HCT116 (cell line): ENCODE measurements around the gene CGA. TPM values are rescaled to one million over a fixed set of nuclear protein-coding genes. Genes with fewer than 3 reads are reported as not detected.

Source experiments
- ATAC-seq: fragments of 200-7000 bp; cut with Tn5 transposase; 2 replicates; pipeline ENCODE4 v1.9.1; 2020; ENCODE audit warnings: mild to moderate bottlenecking, moderate library complexity
- BruUV-seq: library from RNA; stranded (reverse); fragments of 400-500 nt; replicated peaks from 2 replicates; lab custom pipeline; 2021; lab: Mats Ljungman, UMichigan
- CTCF ChIA-PET: fragments of 300-600 bp; sonication (Branson Sonifier 250); formaldehyde crosslinking; loops from one replicate; lab custom pipeline; 2021; ENCODE audit warnings: antibody characterized with exemption; lab: Charles Lee
- POLR2A ChIA-PET: fragments of 300-600, 350-600 bp; sonication (Branson Sonifier 250); formaldehyde crosslinking; loops from one replicate; lab custom pipeline; 2021; ENCODE audit warnings: antibody characterized with exemption; lab: Charles Lee
- RAD21 ChIA-PET, 2 experiments: fragments of 300-600 bp; sonication (Branson Sonifier 250); formaldehyde crosslinking; loops; one replicate each; lab custom pipeline; 2023; ENCODE audit warnings: low total read pairs in 2 of 2; ENCODE audit not compliant: uncharacterized antibody in 2 of 2, unreplicated experiment in 2 of 2, low non-redundant PET in 1 of 2; lab: Charles Lee
- DNase-seq: peaks from one replicate; pipeline ENCODE4 v3.0.0-alpha.2; 2010; ENCODE audit warnings: low read depth, low spot score
- H2AFZ ChIP-seq: fragments of 200-600 bp; shearing (Covaris generic), sonication (generic); 2 replicates; pipeline ENCODE4 v1.6.1; 2017; ENCODE audit warnings: low read depth, mixed run types, mixed read lengths, antibody characterized with exemption, low read length; ENCODE audit not compliant: poor library complexity, severe bottlenecking
- H3K27ac ChIP-seq: 2 replicates; pipeline ENCODE4 v1.5.1; 2012; ENCODE audit warnings: low read depth, low read length
- H3K27me3 ChIP-seq: fragments of 200-600 bp; sonication (generic); 2 replicates; pipeline ENCODE4 v1.6.1; 2016; ENCODE audit warnings: mixed run types, low read length, mixed read lengths; ENCODE audit not compliant: insufficient read depth
- H3K36me3 ChIP-seq, 2 experiments: fragments of 200-500 bp in 1 of 2; fragments of 200-600 bp in 1 of 2; sonication (Bioruptor generic) in 1 of 2; sonication (generic) in 1 of 2; 2 replicates each; pipeline versions ENCODE4 v1.5.1 to v1.6.1; 2014 to 2016; ENCODE audit warnings: low read length in 2 of 2, inconsistent platforms in 1 of 2, mixed read lengths in 1 of 2, mixed run types in 1 of 2; ENCODE audit not compliant: insufficient read depth in 2 of 2, control insufficient read depth in 1 of 2
- H3K4me1 ChIP-seq, 2 experiments: fragments of 200-600 bp in 1 of 2; sonication (generic) in 1 of 2; 2 replicates each; pipeline versions ENCODE4 v1.5.1 to v1.6.1; 2012 to 2017; ENCODE audit warnings: low read length in 2 of 2, inconsistent platforms in 1 of 2, mild to moderate bottlenecking in 1 of 2, mixed read lengths in 1 of 2, mixed run types in 1 of 2, moderate library complexity in 1 of 2; ENCODE audit not compliant: insufficient read depth in 2 of 2, control insufficient read depth in 1 of 2
- H3K4me2 ChIP-seq: fragments of 200-600 bp; sonication (generic); 2 replicates; pipeline ENCODE4 v1.6.1; 2017; ENCODE audit warnings: mixed run types, low read length, mixed read lengths
- H3K4me3 ChIP-seq, 2 experiments: fragments of 200-600 bp in 1 of 2; sonication (generic) in 1 of 2; replicated peaks in 1 of 2; 2 replicates each; pipeline ENCODE4 v1.5.1; 2011 to 2016; ENCODE audit warnings: low read length in 2 of 2, control low read depth in 1 of 2, low read depth in 1 of 2, mild to moderate bottlenecking in 1 of 2, mixed read lengths in 1 of 2, mixed run types in 1 of 2
- H3K79me2 ChIP-seq: fragments of 200-600 bp; sonication (generic); 2 replicates; pipeline ENCODE4 v1.6.1; 2017; ENCODE audit warnings: mild to moderate bottlenecking, mixed run types, low read length, moderate library complexity, mixed read lengths; ENCODE audit not compliant: insufficient read depth
- H3K9ac ChIP-seq: fragments of 200-600 bp; sonication (generic); 2 replicates; pipeline ENCODE4 v1.6.1; 2016; ENCODE audit warnings: low read length, mixed read lengths
- H3K9me2 ChIP-seq: fragments of 200-600 bp; sonication (generic), shearing (Covaris generic); 2 replicates; pipeline ENCODE4 v1.6.1; 2017; ENCODE audit warnings: mixed run types, mild to moderate bottlenecking, moderate library complexity; ENCODE audit not compliant: insufficient read depth
- H3K9me3 ChIP-seq, 2 experiments: fragments of 200-500 bp in 1 of 2; fragments of 200-600 bp in 1 of 2; sonication (Bioruptor generic) in 1 of 2; sonication (generic) in 1 of 2; 2 replicates each; pipeline ENCODE4 v1.6.1; 2014 to 2017; ENCODE audit warnings: low read length in 2 of 2, mixed read lengths in 2 of 2, inconsistent platforms in 1 of 2, low read depth in 1 of 2, mild to moderate bottlenecking in 1 of 2, mixed run types in 1 of 2, moderate library complexity in 1 of 2; ENCODE audit not compliant: control insufficient read depth in 1 of 2, insufficient read depth in 1 of 2
- H4K20me1 ChIP-seq: fragments of 200-600 bp; sonication (generic), shearing (Covaris generic); 2 replicates; pipeline ENCODE4 v1.6.1; 2017; ENCODE audit warnings: mixed run types, mild to moderate bottlenecking, moderate library complexity; ENCODE audit not compliant: insufficient read depth
- CBX3 ChIP-seq: IDR thresholded peaks from 2 replicates; pipeline ENCODE4 v1.6.1; 2012; ENCODE audit warnings: low read depth
- CEBPB ChIP-seq: IDR thresholded peaks from 2 replicates; pipeline ENCODE4 v1.6.1; 2012; ENCODE audit warnings: low read depth
- EZH2 ChIP-seq: fragments of 200-600 bp; sonication (generic); IDR thresholded peaks from 2 replicates; pipeline ENCODE4 v1.6.1; 2017; ENCODE audit warnings: antibody characterized with exemption, mixed run types
- EZH2phosphoT487 ChIP-seq: fragments of 200-600 bp; IDR thresholded peaks from 2 replicates; pipeline ENCODE4 v1.6.1; 2018; ENCODE audit warnings: antibody characterized with exemption, borderline replicate concordance
- RAD21 ChIP-seq: IDR thresholded peaks from 2 replicates; pipeline ENCODE4 v1.6.1; 2012; ENCODE audit warnings: low read depth, mild to moderate bottlenecking
- SRF ChIP-seq: IDR thresholded peaks from 2 replicates; pipeline ENCODE4 v1.6.1; 2012; ENCODE audit warnings: low read depth
- TCF7L2 ChIP-seq: IDR thresholded peaks from 2 replicates; pipeline ENCODE4 v1.7.0; 2011; ENCODE audit warnings: borderline replicate concordance, inconsistent platforms; ENCODE audit not compliant: insufficient read depth, insufficient read length; ENCODE audit errors: extremely low read depth
- ZFX ChIP-seq: fragments of 450-650 bp; IDR thresholded peaks from 2 replicates; pipeline ENCODE4 v1.6.1; 2017
- intact Hi-C: fragments of 100-400 bp; cut with micrococcal nuclease; formaldehyde crosslinking; loops from 2 replicates; pipeline ENCODE4 v1.10.0; 2022
- total RNA-seq: library from RNA; stranded (reverse); gene quantifications from one replicate; pipeline ENCODE4 v1.2.1, GENCODE V29; 2021; ENCODE audit not compliant: unreplicated experiment
- TF ChIP-seq, protein P1 (sequence below): IDR thresholded peaks from 2 replicates; pipeline ENCODE4 v1.6.1; 2012; ENCODE audit warnings: low read depth
- TF ChIP-seq, protein P2 (sequence below): IDR thresholded peaks from 2 replicates; pipeline ENCODE4 v1.6.1; 2012
- TF ChIP-seq, protein P3 (sequence below): IDR thresholded peaks from 2 replicates; pipeline ENCODE4 v1.6.1; 2011; ENCODE audit warnings: mild to moderate bottlenecking, low read length, moderate library complexity; ENCODE audit not compliant: insufficient replicate concordance; ENCODE audit errors: extremely low read depth

Gene CGA
- total RNA-seq, 1 experiment from 2014 or later: not detected

DNA sequence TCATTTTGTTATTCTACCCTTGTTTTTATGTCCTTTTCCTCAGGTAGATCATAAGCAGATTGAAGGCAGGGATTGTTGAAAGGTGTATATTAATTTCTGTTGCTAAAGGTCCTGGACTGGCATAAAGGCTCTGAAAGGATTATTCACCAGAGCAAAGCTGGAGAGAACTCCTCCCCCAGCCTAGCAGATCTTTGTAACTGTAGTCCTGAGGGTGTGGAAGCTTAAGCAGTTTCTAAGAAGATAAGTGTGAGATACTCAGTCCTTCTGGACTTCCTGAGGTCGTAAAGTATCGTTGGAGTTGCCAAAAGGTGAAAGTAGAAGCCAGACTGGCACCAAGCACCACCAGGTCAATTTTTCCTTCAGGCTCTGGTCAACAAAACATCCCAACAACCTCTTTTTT, 24.2 kb downstream of the CGA start:
- no peak overlapping the region for H3K27ac ChIP-seq
- H3K9me3 ChIP-seq: no peaks in the 10 kb centered on the region
- no peaks in the 10 kb centered on the region for H3K4me1 ChIP-seq
- POLR2A ChIA-PET: no interaction called here
- TF ChIP-seq RAD21 (no peak), SRF (no peak), ZFX (no peak), TCF7L2 (no peak), CEBPB (no peak), EZH2 (no peak), CBX3 (no peak), EZH2phosphoT487 (no peak)
- TF ChIP-seq, protein P1, sequence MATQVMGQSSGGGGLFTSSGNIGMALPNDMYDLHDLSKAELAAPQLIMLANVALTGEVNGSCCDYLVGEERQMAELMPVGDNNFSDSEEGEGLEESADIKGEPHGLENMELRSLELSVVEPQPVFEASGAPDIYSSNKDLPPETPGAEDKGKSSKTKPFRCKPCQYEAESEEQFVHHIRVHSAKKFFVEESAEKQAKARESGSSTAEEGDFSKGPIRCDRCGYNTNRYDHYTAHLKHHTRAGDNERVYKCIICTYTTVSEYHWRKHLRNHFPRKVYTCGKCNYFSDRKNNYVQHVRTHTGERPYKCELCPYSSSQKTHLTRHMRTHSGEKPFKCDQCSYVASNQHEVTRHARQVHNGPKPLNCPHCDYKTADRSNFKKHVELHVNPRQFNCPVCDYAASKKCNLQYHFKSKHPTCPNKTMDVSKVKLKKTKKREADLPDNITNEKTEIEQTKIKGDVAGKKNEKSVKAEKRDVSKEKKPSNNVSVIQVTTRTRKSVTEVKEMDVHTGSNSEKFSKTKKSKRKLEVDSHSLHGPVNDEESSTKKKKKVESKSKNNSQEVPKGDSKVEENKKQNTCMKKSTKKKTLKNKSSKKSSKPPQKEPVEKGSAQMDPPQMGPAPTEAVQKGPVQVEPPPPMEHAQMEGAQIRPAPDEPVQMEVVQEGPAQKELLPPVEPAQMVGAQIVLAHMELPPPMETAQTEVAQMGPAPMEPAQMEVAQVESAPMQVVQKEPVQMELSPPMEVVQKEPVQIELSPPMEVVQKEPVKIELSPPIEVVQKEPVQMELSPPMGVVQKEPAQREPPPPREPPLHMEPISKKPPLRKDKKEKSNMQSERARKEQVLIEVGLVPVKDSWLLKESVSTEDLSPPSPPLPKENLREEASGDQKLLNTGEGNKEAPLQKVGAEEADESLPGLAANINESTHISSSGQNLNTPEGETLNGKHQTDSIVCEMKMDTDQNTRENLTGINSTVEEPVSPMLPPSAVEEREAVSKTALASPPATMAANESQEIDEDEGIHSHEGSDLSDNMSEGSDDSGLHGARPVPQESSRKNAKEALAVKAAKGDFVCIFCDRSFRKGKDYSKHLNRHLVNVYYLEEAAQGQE: no peak
- TF ChIP-seq, protein P2, sequence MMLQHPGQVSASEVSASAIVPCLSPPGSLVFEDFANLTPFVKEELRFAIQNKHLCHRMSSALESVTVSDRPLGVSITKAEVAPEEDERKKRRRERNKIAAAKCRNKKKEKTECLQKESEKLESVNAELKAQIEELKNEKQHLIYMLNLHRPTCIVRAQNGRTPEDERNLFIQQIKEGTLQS: no peak
- TF ChIP-seq, protein P3, sequence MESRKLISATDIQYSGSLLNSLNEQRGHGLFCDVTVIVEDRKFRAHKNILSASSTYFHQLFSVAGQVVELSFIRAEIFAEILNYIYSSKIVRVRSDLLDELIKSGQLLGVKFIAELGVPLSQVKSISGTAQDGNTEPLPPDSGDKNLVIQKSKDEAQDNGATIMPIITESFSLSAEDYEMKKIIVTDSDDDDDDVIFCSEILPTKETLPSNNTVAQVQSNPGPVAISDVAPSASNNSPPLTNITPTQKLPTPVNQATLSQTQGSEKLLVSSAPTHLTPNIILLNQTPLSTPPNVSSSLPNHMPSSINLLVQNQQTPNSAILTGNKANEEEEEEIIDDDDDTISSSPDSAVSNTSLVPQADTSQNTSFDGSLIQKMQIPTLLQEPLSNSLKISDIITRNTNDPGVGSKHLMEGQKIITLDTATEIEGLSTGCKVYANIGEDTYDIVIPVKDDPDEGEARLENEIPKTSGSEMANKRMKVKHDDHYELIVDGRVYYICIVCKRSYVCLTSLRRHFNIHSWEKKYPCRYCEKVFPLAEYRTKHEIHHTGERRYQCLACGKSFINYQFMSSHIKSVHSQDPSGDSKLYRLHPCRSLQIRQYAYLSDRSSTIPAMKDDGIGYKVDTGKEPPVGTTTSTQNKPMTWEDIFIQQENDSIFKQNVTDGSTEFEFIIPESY: no peak
- no peaks in the 10 kb centered on the region for H3K9me2 ChIP-seq
- intact Hi-C loops: loop anchor here (10.0 kb wide), 1 partner anchor 164 kb away; no protein-coding TSS in a partner anchor
- no peaks in the 10 kb centered on the region for H4K20me1 ChIP-seq
- DNase-seq: no peak
- CTCF ChIA-PET: interaction anchor here (2.6 kb wide), 1 partner anchor 9 kb away, joined by 11 read pairs; no protein-coding TSS in a partner anchor
- peaks cover 10% of the 10 kb centered on the region; the same call in 1 of the 2 replicates for H3K27me3 ChIP-seq
- H3K4me3 ChIP-seq: no peak overlapping the region
- ATAC-seq: no peak
- H3K36me3 ChIP-seq: no peaks in the 10 kb centered on the region
- BruUV-seq: no TSS peak
- RAD21 ChIA-PET: no interaction called here
- H3K79me2 ChIP-seq: no peaks in the 10 kb centered on the region
- no peak overlapping the region for H3K9ac ChIP-seq
- no peak overlapping the region for H2AFZ ChIP-seq
- no peak overlapping the region for H3K4me2 ChIP-seq
